ENCODE measurements around the gene MLX.
A peak's percentile ranks its signal among the peaks of the same experiment; 100 is the strongest.

- no peak for TF ChIP-seq ZNF274 (IDR thresholded peaks at IDR 0.05; ENCODE audit: borderline replicate concordance, extremely low read depth, low read length)
- TF ChIP-seq CTCF (IDR thresholded peaks at IDR 0.05; ENCODE audit: control extremely low read depth in 1 of 3, insufficient read depth in 1 of 3, low read depth in 1 of 3, low read length in 3 of 3) = peak; percentile 22 to 46 (median 25); a peak in 2 of 4 replicates
- TF ChIP-seq CBX5 (IDR thresholded peaks at IDR 0.05; ENCODE audit: low read depth, low read length) = no peak
- TF ChIP-seq EZH2 (IDR thresholded peaks at IDR 0.05; ENCODE audit: low read depth, low read length, severe bottlenecking) = no peak
These were observed 35.2 kb upstream of the MLX start for GRCh38 chr17:42531455-42532354.
